A204.1 (cell line): ENCODE measurements around the gene ARID5A.
"Not testable (repeated sequence)": the region's sequence is repeated elsewhere in the genome, so short reads cannot be mapped to it uniquely, and the experiment has no call there.

ENCODE experiments used
- FAIRE-seq: peaks from 2 replicates; lab custom pipeline; 2012; peaks lifted over from hg19 to GRCh38; lab: Jason Lieb, UNC

Gene ARID5A

DNA sequence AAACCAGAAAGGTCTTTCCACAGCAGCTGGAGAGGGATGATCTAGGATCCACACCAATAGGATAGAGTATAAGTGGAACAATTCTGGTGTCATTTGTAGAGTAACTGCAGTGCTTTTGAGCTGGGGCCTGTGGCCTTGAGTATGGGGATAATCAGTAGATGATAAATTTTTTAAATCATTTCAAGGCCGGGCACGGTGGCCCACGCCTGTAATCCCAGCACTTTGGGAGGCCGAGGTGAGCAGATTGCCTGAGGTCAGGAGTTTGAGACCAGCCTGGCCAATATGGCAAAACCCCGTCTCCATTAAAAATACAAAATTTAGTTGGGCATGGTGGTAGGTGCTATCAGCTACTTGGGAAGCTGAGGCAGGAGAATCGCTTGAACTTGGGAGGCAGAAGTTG is 20.9 kb downstream of the ARID5A start:
- FAIRE-seq, result not testable (repeated sequence)

DNA sequence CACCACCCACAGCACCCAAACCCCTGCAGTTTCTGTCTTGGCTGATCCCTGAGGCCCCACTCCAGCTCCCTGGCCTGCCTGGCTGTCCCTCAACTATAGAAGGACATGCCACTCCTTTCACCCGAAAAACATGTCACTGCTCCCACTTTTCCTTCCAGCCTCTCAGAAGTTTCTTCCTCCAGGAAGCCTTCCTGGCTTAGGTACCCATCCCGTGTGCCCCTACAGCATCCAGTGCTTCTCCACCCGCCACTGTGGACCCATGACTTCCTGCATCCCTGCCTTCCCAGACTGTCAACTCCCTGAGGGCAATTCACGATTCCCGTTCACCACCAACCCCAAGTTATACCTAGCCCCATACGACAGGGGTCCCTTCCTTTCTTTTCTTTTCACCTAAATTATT is 21.5 kb downstream of the ARID5A start:
- FAIRE-seq, result no peak

DNA sequence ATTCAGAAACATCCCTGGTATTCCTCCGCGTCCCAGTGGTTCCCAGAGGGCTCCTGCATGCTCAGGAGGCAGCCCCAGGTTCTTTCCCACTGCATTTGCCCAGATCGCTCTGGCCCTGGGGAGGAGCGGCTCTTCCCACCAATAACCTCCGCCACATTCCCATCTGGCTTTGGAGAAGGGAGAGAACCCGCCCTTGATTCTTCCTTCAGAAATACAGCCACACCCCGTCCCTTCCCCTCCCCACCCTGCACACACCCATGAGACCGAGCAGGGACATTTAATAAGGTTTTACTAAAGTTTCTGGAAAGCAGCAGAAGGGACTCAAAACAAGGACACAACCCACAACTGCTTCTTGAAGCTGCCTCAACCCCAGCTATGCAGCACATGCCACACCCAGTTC is 21.9 kb downstream of the ARID5A start:
- FAIRE-seq, result no peak

DNA sequence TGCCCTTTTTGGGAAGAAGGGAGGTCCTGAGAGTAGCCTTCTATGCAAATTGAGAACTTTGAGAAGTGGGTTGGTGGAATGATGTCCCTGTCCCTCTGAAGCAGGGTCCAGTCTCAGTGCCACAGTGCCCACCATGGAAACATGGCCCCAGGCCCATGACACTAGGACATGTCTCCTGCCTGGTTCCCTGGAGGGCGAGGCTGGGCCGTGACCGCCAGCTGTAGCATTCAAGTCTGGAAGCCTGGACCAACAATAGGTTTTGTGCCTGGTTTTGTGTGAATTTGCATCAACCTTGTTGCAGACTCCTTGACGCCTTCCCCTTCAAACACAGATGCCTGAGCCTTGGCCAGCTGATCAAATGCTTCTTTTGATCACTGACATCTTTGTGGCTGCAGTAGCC is 27.5 kb downstream of the ARID5A start:
- no peak for FAIRE-seq

DNA sequence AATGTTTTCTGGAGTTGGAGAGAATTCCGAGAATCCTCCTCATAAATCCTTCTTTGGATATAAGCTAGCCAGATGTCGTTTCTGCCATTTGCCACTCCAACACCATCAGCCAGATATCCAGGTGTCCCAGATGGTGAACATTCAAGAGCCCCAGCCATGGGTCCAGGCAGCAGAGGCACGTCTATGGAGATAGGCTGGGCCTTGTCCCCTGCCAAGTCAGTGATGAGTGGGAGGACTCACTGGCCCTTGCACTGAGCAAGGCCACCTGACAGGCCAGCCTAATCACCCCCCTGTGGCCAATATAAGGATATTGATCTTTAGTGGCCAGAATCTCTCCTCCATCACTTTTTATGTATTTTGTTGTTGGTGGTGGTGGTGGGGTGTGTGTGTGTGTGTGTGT is 28.0 kb downstream of the ARID5A start:
- FAIRE-seq, result no peak

DNA sequence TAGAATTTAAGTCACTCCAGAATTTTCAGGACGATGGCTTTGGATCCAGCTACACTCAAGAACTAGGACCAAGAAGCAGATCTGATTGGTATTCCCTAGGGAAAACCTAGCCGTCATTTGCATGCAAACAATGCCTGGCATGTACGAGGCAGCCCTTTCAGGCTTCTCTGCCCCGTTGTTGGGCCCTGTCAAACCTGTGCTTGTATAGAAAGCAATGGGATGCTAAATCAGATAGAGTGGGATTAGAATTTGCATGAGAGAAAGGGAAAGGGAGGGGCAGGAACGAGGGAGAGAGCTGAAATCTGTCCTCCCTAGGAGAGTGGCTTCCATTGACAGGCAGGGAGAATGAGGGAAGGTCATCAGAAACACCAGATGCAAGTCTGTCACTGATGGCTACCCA is 28.6 kb downstream of the ARID5A start:
- no peak for FAIRE-seq

DNA sequence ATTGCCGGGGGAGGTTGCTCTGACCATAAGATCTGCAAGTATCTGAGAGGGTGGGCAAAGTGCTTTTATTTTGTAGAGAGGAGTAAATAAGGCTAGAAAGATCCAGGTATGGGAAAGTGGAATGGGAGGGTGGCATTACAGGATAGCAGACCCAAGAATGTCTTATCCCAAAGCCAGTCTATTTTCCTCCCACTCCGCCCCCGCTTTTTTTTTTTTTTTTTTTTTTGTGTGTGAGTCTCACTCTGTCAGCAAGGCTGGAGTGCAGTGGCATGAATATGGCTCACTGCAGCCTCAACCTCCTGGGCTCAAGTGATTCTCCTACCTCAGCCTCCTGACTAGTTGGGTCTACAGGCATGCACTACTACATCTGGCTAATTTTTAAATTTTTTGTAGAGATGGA is 31.5 kb downstream of the ARID5A start:
- FAIRE-seq, result no peak

DNA sequence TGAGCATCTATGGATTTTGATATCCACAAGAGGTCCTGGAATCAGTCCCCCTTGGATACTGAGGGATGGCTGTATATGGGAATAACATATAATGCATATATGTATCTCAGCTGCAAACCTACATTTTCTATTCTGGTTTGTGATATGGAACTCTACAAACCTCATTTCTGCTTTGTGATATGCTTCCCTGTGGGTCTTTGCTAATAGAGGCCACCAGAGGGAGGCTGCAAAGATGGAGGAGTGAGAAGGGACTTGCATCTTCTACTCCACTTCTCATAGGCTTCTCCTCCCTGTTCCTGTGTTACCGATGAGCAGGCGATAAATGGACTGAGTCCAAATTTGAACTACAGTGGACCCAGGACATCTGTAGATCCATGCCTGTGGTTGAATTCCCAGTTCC is 37.8 kb downstream of the ARID5A start:
- no peak for FAIRE-seq

DNA sequence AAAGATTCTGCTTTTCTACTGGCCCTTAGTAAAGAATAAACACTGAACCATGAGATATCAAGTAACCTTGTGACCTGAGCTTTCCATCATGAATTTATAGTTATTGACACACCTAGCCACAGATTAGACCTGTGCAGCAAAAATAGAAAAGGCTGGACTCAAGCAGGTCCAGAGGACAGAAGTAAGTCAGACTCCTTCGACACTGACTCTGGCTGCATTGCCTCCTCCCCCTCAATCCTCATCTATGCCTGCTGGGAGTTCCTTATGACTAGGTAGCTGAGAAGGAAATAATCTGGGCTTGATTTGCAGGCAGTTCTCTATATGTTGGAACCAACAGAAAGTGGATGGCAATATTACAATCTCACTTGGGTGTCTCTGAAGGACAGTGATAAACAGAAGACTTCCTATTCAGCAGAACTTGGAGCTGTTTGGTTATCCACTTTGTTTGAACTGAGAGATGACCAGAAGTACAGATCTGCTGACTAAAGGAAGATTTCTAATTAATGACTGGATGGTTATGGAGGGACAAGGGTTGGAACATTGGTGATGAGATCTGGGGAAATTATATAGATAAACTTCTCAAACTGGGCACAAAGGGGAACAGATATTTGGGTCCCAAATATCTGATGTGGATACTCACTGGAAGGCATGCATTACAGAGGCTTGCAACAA is 39.4 kb downstream of the ARID5A start:
- no peak for FAIRE-seq

DNA sequence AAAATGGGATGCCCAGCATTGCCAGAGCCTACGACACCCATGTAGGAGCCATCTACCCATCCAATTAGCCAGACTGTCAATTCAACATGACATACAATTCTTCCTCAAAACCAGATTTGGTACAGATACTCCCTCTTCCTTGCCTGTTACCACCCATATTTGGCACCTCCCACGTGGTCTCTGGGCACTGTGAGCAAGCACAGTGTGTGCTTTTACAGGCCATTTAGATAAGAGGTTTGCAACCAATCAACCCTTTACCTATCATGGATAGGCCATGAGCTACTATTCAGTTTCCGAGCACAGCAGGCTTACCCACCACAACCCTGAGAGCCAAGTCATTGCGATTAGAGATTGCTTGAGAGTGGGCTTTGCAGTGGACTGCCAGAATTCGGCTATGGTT is 40.9 kb downstream of the ARID5A start:
- no peak for FAIRE-seq

DNA sequence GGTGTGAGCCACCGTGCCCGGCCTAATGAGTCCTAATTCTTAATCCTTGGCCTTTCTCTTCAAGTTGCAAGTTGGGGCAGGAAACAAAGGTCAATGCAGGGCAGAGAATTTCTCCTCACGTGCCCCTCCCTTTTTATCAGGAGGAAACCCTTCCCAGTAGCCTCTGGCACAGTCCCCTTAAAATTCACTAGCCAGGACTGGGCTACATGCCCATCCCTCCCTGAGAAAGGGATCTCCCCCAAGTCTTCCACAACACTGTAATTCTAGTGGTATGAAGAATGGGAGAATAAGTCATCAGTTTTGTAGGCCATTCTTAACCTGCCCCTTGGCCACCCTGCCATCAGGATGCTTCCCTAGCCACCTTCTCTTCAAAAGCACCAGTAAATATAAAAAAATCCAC is 42.2 kb downstream of the ARID5A start:
- FAIRE-seq, result no peak

DNA sequence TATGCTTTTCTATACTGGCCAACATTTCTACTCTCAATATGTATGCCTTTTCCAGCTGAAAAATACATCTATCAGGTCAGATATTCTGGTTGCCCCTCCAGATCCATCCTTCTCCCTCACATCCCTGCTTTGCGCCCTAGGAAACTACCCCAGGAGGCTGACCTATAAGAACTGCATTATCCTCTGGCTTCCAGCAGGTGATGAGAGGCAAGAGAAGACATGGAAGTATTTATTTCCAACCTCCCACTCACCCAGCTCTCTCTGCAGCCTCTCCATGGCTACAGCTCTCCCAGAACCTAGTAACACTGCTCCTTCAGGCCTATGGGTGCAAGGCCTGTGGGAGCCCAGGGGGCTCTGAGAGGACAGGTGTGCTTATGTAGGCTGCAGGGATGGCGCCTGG is 42.9 kb downstream of the ARID5A start:
- FAIRE-seq, result no peak

DNA sequence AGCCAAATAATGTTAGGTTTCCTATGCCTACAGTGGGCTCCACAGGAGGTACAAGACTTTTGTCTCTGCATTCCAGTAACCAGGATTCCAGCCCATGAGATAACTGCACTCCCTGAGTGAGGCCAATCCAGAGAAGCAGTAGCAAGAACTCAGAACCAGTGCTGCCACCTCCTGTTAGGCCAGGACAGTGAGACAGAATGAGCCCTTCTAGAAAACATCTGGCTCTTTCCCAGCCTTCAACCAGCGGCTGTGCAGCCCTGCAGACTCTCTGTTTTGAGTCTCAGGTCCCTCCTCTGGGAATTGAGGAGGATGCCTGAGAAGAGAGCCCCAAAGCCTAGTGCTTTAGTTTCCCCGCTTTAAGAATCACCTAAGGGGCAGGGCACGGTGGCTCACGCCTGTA is 44.2 kb downstream of the ARID5A start:
- FAIRE-seq, result no peak

DNA sequence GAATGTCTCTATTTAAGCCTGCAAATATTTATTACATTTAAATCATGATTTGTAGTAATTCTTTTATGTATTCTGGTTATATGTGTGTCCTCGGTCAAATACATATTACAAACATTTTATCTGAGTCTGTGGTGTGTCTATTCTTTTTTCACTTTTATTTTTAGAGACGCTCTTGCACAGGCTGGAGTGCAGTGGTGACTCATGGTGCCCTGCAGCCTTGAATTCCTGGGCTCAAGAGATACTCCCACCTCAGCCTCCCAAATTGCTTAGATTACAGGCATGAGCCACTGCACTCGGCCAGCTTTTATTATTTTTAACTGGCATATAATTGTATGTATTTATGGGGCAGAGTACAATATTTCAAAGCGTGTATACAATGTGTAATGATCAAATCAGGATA is 47.5 kb downstream of the ARID5A start:
- no peak for FAIRE-seq

DNA sequence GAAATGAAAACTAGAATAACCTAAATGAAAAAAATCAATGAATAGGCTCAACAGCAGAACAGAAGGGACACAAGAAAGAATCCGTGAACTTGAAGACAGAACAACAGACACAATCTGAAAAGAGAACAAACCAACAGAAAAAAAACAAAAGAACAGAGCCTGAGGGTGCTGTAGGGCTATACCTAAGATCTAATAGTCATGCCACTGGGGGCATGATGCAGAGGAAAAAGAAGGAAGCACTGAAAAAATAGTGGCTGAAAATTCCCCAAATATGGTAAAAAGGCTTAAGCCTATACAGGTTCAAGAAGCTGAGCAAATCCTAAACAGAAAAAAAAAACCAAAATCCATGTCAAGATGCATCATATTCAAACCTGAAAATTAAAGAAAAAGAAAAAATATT is 51.3 kb downstream of the ARID5A start:
- no peak for FAIRE-seq

DNA sequence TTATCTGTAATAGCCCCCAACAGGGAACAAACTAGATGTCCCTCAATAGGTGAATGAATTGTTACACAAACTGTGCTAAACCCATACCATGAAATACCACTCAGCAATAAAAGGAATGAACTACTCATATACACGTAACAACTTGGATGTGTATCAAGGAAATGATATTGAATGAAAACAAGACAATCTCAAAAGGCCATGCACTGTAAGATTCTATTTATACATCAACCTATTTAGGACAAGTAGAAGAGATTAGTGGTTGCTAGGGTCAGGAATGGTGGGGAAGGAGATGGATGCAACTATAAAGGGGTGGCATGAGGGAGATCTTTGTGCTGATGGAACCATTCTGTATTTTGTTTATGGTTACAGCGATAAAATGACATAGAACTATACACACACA is 54.5 kb downstream of the ARID5A start:
- no peak for FAIRE-seq

DNA sequence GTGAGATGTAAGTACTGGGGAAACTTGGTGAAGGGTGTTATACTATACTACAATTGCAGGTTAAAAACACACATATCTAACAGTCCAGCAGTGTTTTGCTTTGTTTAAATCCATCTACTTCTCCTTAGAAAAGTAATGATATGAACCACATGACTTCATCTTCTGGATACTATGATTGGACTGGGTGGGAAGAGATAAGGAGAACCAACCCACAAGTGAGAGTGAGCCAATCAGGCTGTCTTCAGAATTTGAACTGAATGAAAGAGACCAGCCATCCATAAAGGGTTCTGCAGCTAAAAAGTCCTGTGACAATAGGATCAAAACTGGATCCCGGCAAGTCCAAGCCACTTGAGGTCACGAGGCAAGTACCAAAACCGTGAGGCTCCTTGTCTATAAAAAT is 54.9 kb downstream of the ARID5A start:
- FAIRE-seq, result no peak

DNA sequence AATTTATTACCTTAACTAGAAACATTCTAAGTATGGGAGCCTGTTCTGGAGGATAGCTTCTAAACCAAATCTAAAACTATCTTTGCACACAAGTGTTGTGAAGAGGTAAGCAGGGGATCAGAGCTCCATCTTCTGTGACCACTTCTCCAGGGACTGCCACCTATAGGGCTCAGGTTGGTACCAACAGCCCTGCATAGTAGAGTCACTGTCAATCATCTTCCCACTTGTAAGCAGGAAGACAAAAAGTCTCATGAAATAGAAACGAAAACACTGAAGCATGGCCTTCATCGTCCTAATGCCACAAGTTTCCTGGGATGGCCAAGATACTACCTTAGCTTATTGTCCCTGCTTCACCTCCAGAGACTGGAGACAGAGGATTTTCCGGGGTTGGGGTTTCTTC is 57.7 kb downstream of the ARID5A start:
- FAIRE-seq, result no peak

DNA sequence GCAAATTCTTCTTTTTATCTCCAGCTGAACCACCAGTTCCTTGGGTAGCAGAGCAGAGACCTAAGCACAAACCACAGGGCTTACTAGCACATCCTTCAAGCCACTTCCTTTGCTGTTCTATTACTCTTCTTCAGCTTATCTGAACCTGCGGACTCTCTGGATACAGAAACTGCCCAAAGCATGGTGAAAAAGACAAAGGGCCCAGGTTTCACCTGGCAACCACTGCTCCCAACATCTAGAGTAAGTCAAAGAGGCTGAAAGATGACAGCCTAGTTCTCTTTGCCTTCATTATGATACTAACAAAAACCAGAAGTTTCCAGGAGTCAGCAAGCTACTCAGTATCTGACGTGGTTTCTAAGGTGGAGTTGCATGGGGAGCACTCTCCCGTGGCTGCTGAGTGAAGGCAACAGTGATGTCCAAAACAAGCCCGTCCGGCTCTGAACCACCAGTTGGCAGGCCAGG is 58.2 kb downstream of the ARID5A start:
- FAIRE-seq, result no peak

DNA sequence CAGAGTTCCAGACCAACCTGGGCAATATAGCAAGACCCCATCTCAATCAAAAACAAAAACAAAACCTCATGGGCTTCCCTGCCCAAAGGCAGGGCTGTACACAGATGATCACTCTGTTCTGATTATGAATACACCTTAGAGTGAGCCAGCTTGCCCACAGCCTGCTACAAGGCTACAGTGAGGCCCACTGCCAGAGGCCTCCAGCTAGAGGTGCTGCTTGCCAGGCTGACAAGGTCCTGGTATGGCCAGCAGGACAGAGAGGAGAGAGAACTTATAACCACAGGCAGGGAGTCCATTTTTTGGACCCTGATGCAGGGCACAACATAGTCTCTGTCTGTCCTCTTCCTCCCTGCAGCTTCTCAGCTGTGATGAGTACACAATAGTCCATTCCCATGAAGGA is 60.0 kb downstream of the ARID5A start:
- FAIRE-seq, result no peak

DNA sequence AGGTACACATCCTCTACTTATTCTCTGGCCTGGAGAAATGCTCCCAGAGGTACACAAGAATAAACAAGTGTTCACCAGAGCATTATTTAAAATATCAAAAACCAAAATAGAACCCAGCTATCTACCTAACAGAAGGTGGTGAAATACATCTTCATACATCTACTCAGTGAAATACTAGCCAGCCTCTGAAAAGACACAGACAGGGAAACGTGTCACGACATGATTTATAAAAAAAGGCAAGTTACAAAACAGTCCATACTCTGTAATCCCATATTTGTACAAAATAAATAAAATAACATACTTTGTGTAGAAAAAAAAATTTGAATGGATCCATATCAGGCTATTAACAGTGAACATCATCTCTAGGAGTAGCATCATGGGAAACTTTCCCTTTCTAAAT is 63.4 kb downstream of the ARID5A start:
- FAIRE-seq, result no peak

DNA sequence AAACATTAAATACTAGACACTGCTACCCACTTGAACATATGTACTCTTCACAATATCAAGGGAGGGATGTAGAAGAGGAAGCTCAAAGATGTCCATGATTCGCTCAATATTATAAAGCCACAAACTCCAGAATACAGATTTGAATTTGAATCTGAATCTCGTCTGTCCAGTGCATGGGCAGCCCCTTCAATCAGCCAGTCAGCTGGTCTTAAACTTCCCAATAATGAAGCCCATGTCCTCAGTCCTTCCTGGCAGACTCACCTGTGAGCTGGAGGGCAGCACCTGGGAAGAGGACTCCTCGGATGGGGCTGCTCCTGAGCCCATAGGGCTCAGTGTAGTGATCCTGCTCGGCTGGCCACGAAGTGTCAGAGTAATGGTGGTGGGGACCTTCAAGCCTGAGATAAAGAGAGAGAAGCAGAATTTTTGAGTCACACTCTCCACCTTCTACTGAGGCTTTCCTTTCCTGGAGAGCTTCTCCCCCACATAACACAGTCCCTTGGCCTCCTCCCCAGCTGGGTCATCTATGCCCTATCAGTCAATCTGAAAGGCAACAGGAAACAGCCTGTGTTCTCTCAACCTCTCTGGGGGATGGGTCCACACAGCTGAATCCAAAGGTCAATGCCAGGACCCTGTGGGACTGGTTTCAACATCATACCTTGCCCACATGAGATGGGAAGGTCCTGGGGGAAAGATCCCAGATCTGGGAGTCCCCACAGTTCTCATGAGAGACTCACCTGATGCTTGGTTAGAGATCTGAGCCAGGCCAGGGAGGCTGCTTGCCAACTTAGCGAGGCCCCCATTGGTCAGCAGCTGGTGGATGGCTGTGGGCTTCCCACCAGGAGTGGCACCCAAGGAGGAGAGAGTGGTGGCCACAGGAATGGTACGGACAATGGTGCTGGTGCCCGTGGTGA is 65.1 kb downstream of the ARID5A start:
- FAIRE-seq, result no peak
